H1 (cell line): ENCODE data around the gene TMEM151B. TPM values are rescaled to one million over a fixed set of nuclear protein-coding genes. Genes with fewer than 3 reads are reported as not detected.

ENCODE experiments used
- CTCF ChIA-PET: fragments of 300-600 bp; sonication (Branson Sonifier 250); formaldehyde crosslinking; loops from one replicate; lab custom pipeline; 2021; ENCODE audit not compliant: partially characterized antibody; lab: Charles Lee
- POLR2A ChIA-PET: fragments of 300-600 bp; sonication (Branson Sonifier 250); formaldehyde crosslinking; loops from one replicate; lab custom pipeline; 2021; ENCODE audit warnings: inconsistent platforms; ENCODE audit not compliant: partially characterized antibody; lab: Charles Lee
- DNase-seq, 2 experiments: peaks; one replicate each; pipeline versions ENCODE4 v3.0.0 to v3.0.0-alpha.2; 2010 to 2022; ENCODE audit warnings: low spot score in 2 of 2, low read depth in 1 of 2, mixed read lengths in 1 of 2
- FAIRE-seq: peaks from 2 replicates; lab custom pipeline; 2011; peaks lifted over from hg19 to GRCh38; lab: Jason Lieb, UNC
- H2AFZ ChIP-seq: 2 replicates; pipeline ENCODE4 v1.8.1; 2012; ENCODE audit warnings: low read length, inconsistent platforms
- H2AK5ac ChIP-seq: 2 replicates; pipeline ENCODE4 v1.6.1; 2013; ENCODE audit warnings: low read depth, low read length
- H2BK120ac ChIP-seq: replicated peaks from 2 replicates; pipeline ENCODE3; 2013; ENCODE audit warnings: low read depth, low read length, inconsistent platforms
- H2BK12ac ChIP-seq: 2 replicates; pipeline ENCODE4 v1.6.1; 2013; ENCODE audit warnings: low read depth, low read length
- H2BK15ac ChIP-seq: 2 replicates; pipeline ENCODE4 v1.6.1; 2013; ENCODE audit warnings: low read length
- H2BK20ac ChIP-seq: 2 replicates; pipeline ENCODE4 v1.6.1; 2013; ENCODE audit warnings: low read length
- H2BK5ac ChIP-seq: 2 replicates; pipeline ENCODE4 v1.6.1; 2013; ENCODE audit warnings: low read depth, low read length
- H3K14ac ChIP-seq: 2 replicates; pipeline ENCODE4 v1.6.1; 2013; ENCODE audit warnings: inconsistent platforms; ENCODE audit not compliant: insufficient read length
- H3K18ac ChIP-seq: 2 replicates; pipeline ENCODE4 v1.6.1; 2013; ENCODE audit warnings: low read length; ENCODE audit errors: extremely low read depth
- H3K23ac ChIP-seq: 2 replicates; pipeline ENCODE4 v1.6.1; 2013; ENCODE audit warnings: inconsistent platforms; ENCODE audit not compliant: insufficient read length
- H3K23me2 ChIP-seq: 2 replicates; pipeline ENCODE4 v1.6.1; 2013; ENCODE audit warnings: low read depth, low read length
- H3K27ac ChIP-seq: 2 replicates; pipeline ENCODE4 v1.6.1; 2011; ENCODE audit warnings: low read depth, low read length, inconsistent platforms
- H3K27me3 ChIP-seq, 4 experiments: replicated peaks in 1 of 4; 1 replicate in 1 of 4; 2 replicates in 3 of 4; pipeline versions ENCODE4 v1.6.1 to v1.8.1; 2011 to 2013; ENCODE audit warnings: low read length in 3 of 4, mild to moderate bottlenecking in 3 of 4, inconsistent platforms in 2 of 4, mixed read lengths in 2 of 4, moderate library complexity in 1 of 4; ENCODE audit not compliant: control insufficient read depth in 3 of 4, insufficient read depth in 3 of 4; ENCODE audit errors: extremely low read depth in 1 of 4
- H3K36me3 ChIP-seq, 4 experiments: 2 replicates each; pipeline versions ENCODE4 v1.6.1 to v1.8.1; 2011 to 2013; ENCODE audit warnings: mild to moderate bottlenecking in 4 of 4, low read length in 3 of 4, moderate library complexity in 2 of 4, control low read depth in 1 of 4, inconsistent platforms in 1 of 4; ENCODE audit not compliant: insufficient read depth in 4 of 4, control insufficient read depth in 2 of 4
- H3K4ac ChIP-seq: replicated peaks from 2 replicates; pipeline ENCODE3; 2013; ENCODE audit warnings: low read length, low read depth, mixed read lengths, inconsistent platforms; ENCODE audit not compliant: insufficient read length
- H3K4me1 ChIP-seq, 4 experiments: replicated peaks in 1 of 4; 1 replicate in 1 of 4; 2 replicates in 3 of 4; pipeline versions ENCODE4 v1.6.1 to v1.8.1; 2011 to 2013; ENCODE audit warnings: low read length in 3 of 4, inconsistent platforms in 2 of 4, mixed read lengths in 1 of 4; ENCODE audit not compliant: insufficient read depth in 4 of 4, control insufficient read depth in 3 of 4
- H3K4me2 ChIP-seq, 2 experiments: 2 replicates each; pipeline versions ENCODE4 v1.6.1 to v1.8.1; 2011 to 2013; ENCODE audit warnings: low read depth in 2 of 2, low read length in 2 of 2, control low read depth in 1 of 2, inconsistent platforms in 1 of 2, mild to moderate bottlenecking in 1 of 2; ENCODE audit not compliant: insufficient read depth in 1 of 2
- H3K4me3 ChIP-seq, 4 experiments: fragments of 200-600, 300-600 bp in 1 of 4; sonication (generic), shearing (Covaris generic), sonication (Bioruptor Twin) in 1 of 4; 2 replicates each; pipeline versions ENCODE4 v1.5.1 to v1.8.1; 2011 to 2016; ENCODE audit warnings: low read length in 4 of 4, low read depth in 3 of 4, control low read depth in 2 of 4, inconsistent platforms in 2 of 4, mild to moderate bottlenecking in 2 of 4, mixed read lengths in 1 of 4, moderate library complexity in 1 of 4; ENCODE audit not compliant: insufficient read depth in 2 of 4; ENCODE audit errors: extremely low read depth in 1 of 4
- H3K56ac ChIP-seq: replicated peaks from 2 replicates; pipeline ENCODE3; 2013; ENCODE audit warnings: low read depth, mild to moderate bottlenecking, mixed read lengths, low read length, inconsistent platforms; ENCODE audit not compliant: insufficient read length
- H3K79me1 ChIP-seq: 2 replicates; pipeline ENCODE4 v1.6.1; 2013; ENCODE audit warnings: low read depth, low read length, control low read depth
- H3K79me2 ChIP-seq, 2 experiments: 2 replicates each; pipeline versions ENCODE4 v1.6.1 to v1.8.1; 2012 to 2013; ENCODE audit warnings: low read length in 2 of 2, mild to moderate bottlenecking in 2 of 2, inconsistent platforms in 1 of 2; ENCODE audit not compliant: insufficient read depth in 2 of 2, control insufficient read depth in 1 of 2
- H3K9ac ChIP-seq, 4 experiments: replicated peaks in 1 of 4; 1 replicate in 1 of 4; 2 replicates in 3 of 4; pipeline versions ENCODE4 v1.6.1 to v1.8.1; 2011 to 2013; ENCODE audit warnings: low read depth in 3 of 4, low read length in 3 of 4, control low read depth in 2 of 4, mild to moderate bottlenecking in 2 of 4, moderate library complexity in 2 of 4, inconsistent platforms in 1 of 4; ENCODE audit errors: extremely low read depth in 1 of 4
- H3K9me3 ChIP-seq, 2 experiments: 2 replicates each; pipeline versions ENCODE4 v1.6.1 to v1.8.1; 2012 to 2013; ENCODE audit warnings: mild to moderate bottlenecking in 2 of 2, moderate library complexity in 2 of 2, control low read depth in 1 of 2, inconsistent platforms in 1 of 2, low read depth in 1 of 2, low read length in 1 of 2, mixed read lengths in 1 of 2; ENCODE audit not compliant: insufficient read depth in 2 of 2
- H4K20me1 ChIP-seq, 2 experiments: replicated peaks in 1 of 2; 2 replicates each; pipeline versions ENCODE3 to v1.8.1; 2011 to 2013; ENCODE audit warnings: inconsistent platforms in 2 of 2, low read length in 2 of 2, mild to moderate bottlenecking in 1 of 2; ENCODE audit not compliant: insufficient read depth in 2 of 2, control insufficient read depth in 1 of 2
- H4K5ac ChIP-seq: 2 replicates; pipeline ENCODE4 v1.6.1; 2013; ENCODE audit warnings: low read length, low read depth, mixed read lengths, inconsistent platforms; ENCODE audit not compliant: insufficient read length
- H4K8ac ChIP-seq: 2 replicates; pipeline ENCODE4 v1.8.0; 2013; ENCODE audit warnings: mild to moderate bottlenecking, moderate library complexity, low read length, inconsistent platforms; ENCODE audit not compliant: insufficient read depth; ENCODE audit errors: extremely low read depth
- H4K91ac ChIP-seq: replicated peaks from 2 replicates; pipeline ENCODE3; 2013; ENCODE audit warnings: low read length, mixed read lengths, inconsistent platforms; ENCODE audit not compliant: insufficient read length
- BCL11A ChIP-seq, 2 experiments: IDR thresholded peaks; one replicate each; pipeline ENCODE4 v1.6.1; 2011; ENCODE audit warnings: low read depth in 2 of 2, low read length in 2 of 2, mild to moderate bottlenecking in 2 of 2
- CTBP2 ChIP-seq: IDR thresholded peaks from 2 replicates; pipeline ENCODE4 v1.7.0; 2011; ENCODE audit warnings: borderline replicate concordance, mild to moderate bottlenecking, moderate library complexity, mixed read lengths, low read length; ENCODE audit not compliant: insufficient read depth, insufficient read length
- FOSL1 ChIP-seq: IDR thresholded peaks from 2 replicates; pipeline ENCODE4 v1.6.1; 2011; ENCODE audit warnings: mild to moderate bottlenecking, low read depth, low read length, moderate library complexity; ENCODE audit not compliant: insufficient read depth
- KDM5A ChIP-seq: fragments of 200-600 bp; IDR thresholded peaks from 2 replicates; pipeline ENCODE4 v1.7.1; 2012; ENCODE audit warnings: mild to moderate bottlenecking, low read length, inconsistent platforms, mixed read lengths
- POLR2A ChIP-seq, 2 experiments: IDR thresholded peaks; 1 replicate in 1 of 2; 2 replicates in 1 of 2; pipeline ENCODE4 v1.6.1; 2011; ENCODE audit warnings: low read depth in 2 of 2, low read length in 2 of 2, mild to moderate bottlenecking in 2 of 2; ENCODE audit errors: control extremely low read depth in 1 of 2
- RAD21 ChIP-seq, 2 experiments: IDR thresholded peaks in 1 of 2; conservative IDR thresholded peaks in 1 of 2; 2 replicates each; pipeline ENCODE4 v1.6.1; 2011; ENCODE audit warnings: low read depth in 2 of 2, low read length in 2 of 2, improper control_type of control experiment in 1 of 2, inconsistent platforms in 1 of 2, mild to moderate bottlenecking in 1 of 2, moderate library complexity in 1 of 2
- RBBP5 ChIP-seq: IDR thresholded peaks from 2 replicates; pipeline ENCODE4 v1.7.1; 2012; ENCODE audit warnings: low read depth, mild to moderate bottlenecking, inconsistent platforms, low read length, moderate library complexity, borderline replicate concordance
- SIX5 ChIP-seq: IDR thresholded peaks from 2 replicates; pipeline ENCODE4 v1.6.1; 2011; ENCODE audit warnings: mild to moderate bottlenecking, low read depth, low read length
- SUZ12 ChIP-seq: fragments of 200-600 bp; sonication (generic); IDR thresholded peaks from 2 replicates; pipeline ENCODE4 v1.6.1; 2012; ENCODE audit warnings: mild to moderate bottlenecking, inconsistent platforms, low read length, moderate library complexity, mixed read lengths
- TCF12 ChIP-seq: IDR thresholded peaks from 2 replicates; pipeline ENCODE4 v1.6.1; 2011; ENCODE audit warnings: low read depth, mild to moderate bottlenecking, low read length
- TEAD4 ChIP-seq: IDR thresholded peaks from 2 replicates; pipeline ENCODE4 v1.6.1; 2012; ENCODE audit warnings: low read depth, low read length, inconsistent platforms, mixed read lengths
- WGBS, 2 experiments: shearing (Covaris generic) in 1 of 2; methylation state at CpG; one replicate each; pipeline versions ENCODE4 v1.1.6 to v1.1.7; 2013 to 2015; ENCODE audit warnings: low lambda C conversion rate in 2 of 2, mixed read lengths in 2 of 2, inconsistent platforms in 1 of 2, low coverage in 1 of 2, missing lambda C conversion rate in 1 of 2; ENCODE audit not compliant: insufficient replicate concordance in 2 of 2, insufficient coverage in 1 of 2, insufficient read length in 1 of 2; ENCODE audit errors: extremely low coverage in 1 of 2, missing lambda C conversion rate in 1 of 2; 5-methylcytosine and 5-hydroxymethylcytosine counted together
- polyA plus RNA-seq, 7 experiments: library from polyadenylated mRNA; depleted of rRNA in 3 of 7; stranded (reverse) in 5 of 7; unstranded in 2 of 7; fragments of >200 nt in 5 of 7; fragments of 200-250 nt in 2 of 7; gene quantifications; 1 replicate in 5 of 7; 2 replicates in 1 of 7; 4 replicates in 1 of 7; pipeline versions ENCODE4 v1.2.1 to v1.2.3, GENCODE V29; 2011 to 2013; ENCODE audit warnings: missing spikeins in 2 of 7, mixed read lengths in 2 of 7
- total RNA-seq: library from RNA; stranded (reverse); fragmentation: NEBNext Ultra II Directional; extraction: Animal tissue kit (Norgen Biotek cat#: 25700); gene quantifications from 2 replicates; pipeline ENCODE4 v1.2.1, GENCODE V29; 2021
- TF ChIP-seq, protein P1 (sequence below): IDR thresholded peaks from 2 replicates; pipeline ENCODE4 v1.6.1; 2011; ENCODE audit warnings: low read depth, mild to moderate bottlenecking, low read length; ENCODE audit not compliant: insufficient read depth

TMEM151B gene
- total and polyA plus RNA-seq, 2 of the 8 experiments (the other 6 are each of a cell fraction or from before 2014, with no cell fraction given), result 8.0 to 15.5 TPM

DNA sequence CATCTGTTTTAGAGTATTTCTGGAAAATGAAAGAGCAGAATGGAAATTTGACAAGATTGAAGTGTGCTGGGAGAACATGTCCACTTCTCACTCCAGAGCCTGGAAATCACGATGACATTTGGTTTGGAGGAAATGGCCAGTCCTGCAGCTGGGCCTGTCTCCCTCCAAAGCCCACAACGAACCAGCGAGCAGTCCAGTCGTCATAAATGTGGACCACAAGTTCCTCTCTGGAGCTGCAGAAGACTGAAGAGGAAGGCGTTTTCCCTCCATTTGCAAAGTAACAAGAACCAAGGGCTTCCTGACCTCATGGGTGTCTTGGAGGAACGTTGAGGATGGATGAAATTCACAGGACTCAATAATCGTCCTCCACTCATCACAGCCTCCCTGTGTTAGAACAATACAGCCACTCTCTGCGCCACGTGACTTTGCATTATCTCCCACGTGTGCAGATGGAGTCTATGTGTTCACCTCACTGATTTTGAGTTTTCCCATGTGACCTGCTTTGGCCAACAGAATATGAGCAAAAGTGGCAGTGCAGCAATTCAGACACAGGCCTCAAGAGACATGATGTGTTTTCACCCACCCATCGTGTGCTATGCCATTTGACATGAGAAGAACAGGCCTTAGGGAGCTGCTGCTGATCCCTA lies 63.1 kb downstream of the TMEM151B start:
- no peak overlapping the region for H3K18ac ChIP-seq
- CTCF ChIA-PET, result interaction anchor here (0.8 to 10.2 kb wide), 14 partner anchors 9 to 175 kb away, joined by 3 to 153 read pairs (median 6); partner anchors contain the start of genes AARS2, CAPN11 and TMEM151B
- no peak for DNase-seq
- H3K9ac ChIP-seq, result no peak overlapping the region
- H4K5ac ChIP-seq, result no peak overlapping the region
- H3K36me3 ChIP-seq, result no peaks in the 10 kb centered on the region
- H2BK15ac ChIP-seq, result peak overlapping the region; percentile 65
- no peaks in the 10 kb centered on the region for H3K9me3 ChIP-seq
- H2BK5ac ChIP-seq, result no peak overlapping the region
- no peak overlapping the region for H3K56ac ChIP-seq
- FAIRE-seq, result no peak
- no peaks in the 10 kb centered on the region for H3K79me2 ChIP-seq
- H4K91ac ChIP-seq, result no peak overlapping the region
- H2BK12ac ChIP-seq, result 0 out of 2 replicates have a peak overlapping the region, but pooled peaks have one; percentile 4
- no peak overlapping the region for H3K4me3 ChIP-seq
- no peaks in the 10 kb centered on the region; a peak in 1 of 7 replicates for H3K27me3 ChIP-seq
- 0 out of 2 replicates have a peak overlapping the region, but pooled peaks have one; percentile 43 for H2BK20ac ChIP-seq
- no peak overlapping the region for H3K14ac ChIP-seq
- H3K27ac ChIP-seq, result no peak overlapping the region
- H4K20me1 ChIP-seq, result no peaks in the 10 kb centered on the region
- POLR2A ChIA-PET, result interaction anchor here (0.7 to 8.4 kb wide), 6 partner anchors 19 to 88 kb away, joined by 3 to 41 read pairs (median 4); partner anchors contain the start of genes AARS2 and SLC35B2
- H3K4me2 ChIP-seq, result no peak overlapping the region
- 86% methylated on average over 11 of the region's 11 CpGs; no CpG with 5 or more reads in 1 of the 2 experiments for WGBS, 2 experiments
- peaks cover 1 to 5% (median 3%) of the 10 kb centered on the region in 4 experiments; a peak in 4 of 7 replicates for H3K4me1 ChIP-seq
- no peak overlapping the region for H4K8ac ChIP-seq
- H2AK5ac ChIP-seq, result no peak overlapping the region
- H3K23ac ChIP-seq, result no peak overlapping the region
- H2BK120ac ChIP-seq, result no peak overlapping the region
- no peak overlapping the region for H3K4ac ChIP-seq
- no peak overlapping the region for H2AFZ ChIP-seq
- no peaks in the 10 kb centered on the region for H3K23me2 ChIP-seq
- no peaks in the 10 kb centered on the region for H3K79me1 ChIP-seq
- no peak for TF ChIP-seq SUZ12
- no peak for TF ChIP-seq KDM5A
- no peak for TF ChIP-seq BCL11A (IDR thresholded peaks at IDR 0.05; ENCODE audit: low read depth in 2 of 2, low read length in 2 of 2)
- TF ChIP-seq CTBP2, result no peak
- TF ChIP-seq RAD21 (IDR thresholded peaks at IDR 0.05 in 1 of 2, conservative IDR thresholded peaks at IDR 0.05 in 1 of 2; ENCODE audit: low read depth in 2 of 2, low read length in 2 of 2), result no peak
- no peak for TF ChIP-seq POLR2A (IDR thresholded peaks at IDR 0.05; ENCODE audit: control extremely low read depth in 1 of 2, low read depth in 2 of 2, low read length in 2 of 2)
- TF ChIP-seq, protein P1, sequence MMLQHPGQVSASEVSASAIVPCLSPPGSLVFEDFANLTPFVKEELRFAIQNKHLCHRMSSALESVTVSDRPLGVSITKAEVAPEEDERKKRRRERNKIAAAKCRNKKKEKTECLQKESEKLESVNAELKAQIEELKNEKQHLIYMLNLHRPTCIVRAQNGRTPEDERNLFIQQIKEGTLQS, result no peak
- no peak for TF ChIP-seq FOSL1
- TF ChIP-seq TEAD4, result no peak
- no peak for TF ChIP-seq SIX5
- TF ChIP-seq RBBP5, result no peak
- TF ChIP-seq TCF12, result no peak
